Ecto neural progenitor cell (in vitro differentiated cells): ENCODE measurements around the gene AGAP1.

Experiments used
- DNase-seq: peaks from one replicate; pipeline ENCODE4 v3.0.0-alpha.2; 2018; ENCODE audit warnings: low spot score

AGAP1 gene

GRCh38 chr2:235849489-235849888 is 355.6 kb downstream of the AGAP1 start:
- DNase-seq = no peak

GRCh38 chr2:235850289-235850688 is 356.4 kb downstream of the AGAP1 start:
- no peak for DNase-seq

GRCh38 chr2:235850771-235851551 is 357.1 kb downstream of the AGAP1 start:
- no peak for DNase-seq

- DNase-seq = no peak
Measured at GRCh38 chr2:235851828-235852525, 358.1 kb downstream of the AGAP1 start.

GRCh38 chr2:235852526-235852920 is 358.7 kb downstream of the AGAP1 start:
- DNase-seq = no peak

GRCh38 chr2:235854276-235854675 is 360.4 kb downstream of the AGAP1 start:
- DNase-seq = no peak

GRCh38 chr2:235855011-235855410 is 361.2 kb downstream of the AGAP1 start:
- no peak for DNase-seq

- no peak for DNase-seq
Measured at GRCh38 chr2:235856151-235856854, 362.5 kb downstream of the AGAP1 start.

GRCh38 chr2:235857598-235857997 is 363.8 kb downstream of the AGAP1 start:
- no peak for DNase-seq

GRCh38 chr2:235858881-235859280 is 365.0 kb downstream of the AGAP1 start:
- no peak for DNase-seq

GRCh38 chr2:235859651-235860050 is 365.8 kb downstream of the AGAP1 start:
- no peak for DNase-seq

GRCh38 chr2:235860111-235860510 is 366.3 kb downstream of the AGAP1 start:
- DNase-seq = no peak

- no peak for DNase-seq
Measured at GRCh38 chr2:235860871-235861270, 367.0 kb downstream of the AGAP1 start.

- no peak for DNase-seq
Measured at GRCh38 chr2:235861383-235861782, 367.5 kb downstream of the AGAP1 start.

GRCh38 chr2:235863414-235863813 is 369.6 kb downstream of the AGAP1 start:
- no peak for DNase-seq

- DNase-seq = no peak
Measured at GRCh38 chr2:235864302-235864701, 370.5 kb downstream of the AGAP1 start.

GRCh38 chr2:235864733-235865515 is 371.1 kb downstream of the AGAP1 start:
- DNase-seq = no peak

GRCh38 chr2:235866373-235866772 is 372.5 kb downstream of the AGAP1 start:
- DNase-seq = no peak

- no peak for DNase-seq
Measured at GRCh38 chr2:235868224-235868623, 374.4 kb downstream of the AGAP1 start.

GRCh38 chr2:235868645-235869044 is 374.8 kb downstream of the AGAP1 start:
- no peak for DNase-seq

GRCh38 chr2:235870515-235870914 is 376.7 kb downstream of the AGAP1 start:
- DNase-seq = no peak

- DNase-seq = no peak
Measured at GRCh38 chr2:235876099-235876679, 382.3 kb downstream of the AGAP1 start.
